ENCODE results near the gene SCO1.

The SCO1 gene

GRCh38 chr17:10743316-10744009, 46.1 kb upstream of the SCO1 start:
- no peak overlapping the region for H2AK5ac ChIP-seq (ENCODE audit: low read depth, low read length)
- H3K27ac ChIP-seq (replicated peaks; ENCODE audit: low read length) = no peak overlapping the region
- H3K36me3 ChIP-seq (replicated peaks in 1 of 2; ENCODE audit: control insufficient read depth in 2 of 2, insufficient read depth in 2 of 2, low read length in 2 of 2) = no peaks in the 10 kb centered on the region
- H3K18ac ChIP-seq (ENCODE audit: low read length) = no peak overlapping the region
- H3K4ac ChIP-seq (ENCODE audit: low read length) = no peak overlapping the region
- H2BK15ac ChIP-seq (ENCODE audit: low read length) = no peak overlapping the region
- H3K4me1 ChIP-seq (ENCODE audit: control insufficient read depth in 2 of 2, insufficient read depth in 1 of 2, low read depth in 1 of 2, low read length in 2 of 2) = peaks cover 0 to 2% of the 10 kb centered on the region in 2 donors
- H3K14ac ChIP-seq (ENCODE audit: low read length) = no peak overlapping the region
- H2AFZ ChIP-seq (ENCODE audit: low read length) = no peak overlapping the region
- no peak overlapping the region for H4K8ac ChIP-seq (ENCODE audit: low read depth, low read length)
- no peak overlapping the region for H3K23ac ChIP-seq (ENCODE audit: low read depth, low read length, poor library complexity)
- no peaks in the 10 kb centered on the region for H3K9me3 ChIP-seq (replicated peaks in 1 of 2; ENCODE audit: control insufficient read depth in 2 of 2, insufficient read depth in 1 of 2, low read depth in 1 of 2, low read length in 2 of 2)
- no peaks in the 10 kb centered on the region for H3K79me1 ChIP-seq (ENCODE audit: low read depth, low read length)
- no peak overlapping the region for H2BK12ac ChIP-seq (ENCODE audit: low read length)
- no peak overlapping the region for H3K4me3 ChIP-seq (ENCODE audit: low read length in 2 of 2)
- H3K4me2 ChIP-seq (ENCODE audit: insufficient read depth, low read length, poor library complexity, severe bottlenecking) = no peak overlapping the region
- no peak overlapping the region for H2BK5ac ChIP-seq (ENCODE audit: low read length)
- no peak for DNase-seq (ENCODE audit: low spot score)
- peaks cover 0 to 5% (median 0%) of the 10 kb centered on the region in 3 experiments for H3K27me3 ChIP-seq (ENCODE audit: control insufficient read depth in 3 of 3, insufficient read depth in 3 of 3, low read depth in 1 of 3, low read length in 3 of 3)
- WGBS, 2 donors (ENCODE audit: extremely low coverage in 2 of 2, insufficient read length in 2 of 2, insufficient replicate concordance in 1 of 2) = no CpG with 5 or more reads among the region's 8 CpGs
- H2BK120ac ChIP-seq (ENCODE audit: low read depth, low read length) = no peak overlapping the region
- no peak overlapping the region for H4K91ac ChIP-seq (ENCODE audit: low read depth, low read length, poor library complexity)
- no peak overlapping the region for H3K9ac ChIP-seq (ENCODE audit: low read depth, low read length, poor library complexity)

GRCh38 chr17:10742431-10742830, 45.1 kb upstream of the SCO1 start:
- no peak overlapping the region for H3K14ac ChIP-seq (ENCODE audit: low read length)
- no peak overlapping the region for H3K18ac ChIP-seq (ENCODE audit: low read length)
- H3K4me2 ChIP-seq (ENCODE audit: insufficient read depth, low read length, poor library complexity, severe bottlenecking) = no peak overlapping the region
- H3K9me3 ChIP-seq (replicated peaks in 1 of 2; ENCODE audit: control insufficient read depth in 2 of 2, insufficient read depth in 1 of 2, low read depth in 1 of 2, low read length in 2 of 2) = no peaks in the 10 kb centered on the region
- H2BK5ac ChIP-seq (ENCODE audit: low read length) = no peak overlapping the region
- DNase-seq (ENCODE audit: low spot score) = no peak
- H2BK15ac ChIP-seq (ENCODE audit: low read length) = no peak overlapping the region
- H3K4me1 ChIP-seq (ENCODE audit: control insufficient read depth in 2 of 2, insufficient read depth in 1 of 2, low read depth in 1 of 2, low read length in 2 of 2) = no peaks in the 10 kb centered on the region
- H3K4ac ChIP-seq (ENCODE audit: low read length) = no peak overlapping the region
- no peaks in the 10 kb centered on the region for H3K36me3 ChIP-seq (replicated peaks in 1 of 2; ENCODE audit: control insufficient read depth in 2 of 2, insufficient read depth in 2 of 2, low read length in 2 of 2)
- H2AK5ac ChIP-seq (ENCODE audit: low read depth, low read length) = no peak overlapping the region
- H3K27ac ChIP-seq (replicated peaks; ENCODE audit: low read length) = no peak overlapping the region
- H2AFZ ChIP-seq (ENCODE audit: low read length) = no peak overlapping the region
- H3K9ac ChIP-seq (ENCODE audit: low read depth, low read length, poor library complexity) = no peak overlapping the region
- no peak overlapping the region for H4K91ac ChIP-seq (ENCODE audit: low read depth, low read length, poor library complexity)
- H3K27me3 ChIP-seq (ENCODE audit: control insufficient read depth in 3 of 3, insufficient read depth in 3 of 3, low read depth in 1 of 3, low read length in 3 of 3) = peaks cover 0 to 9% (median 0%) of the 10 kb centered on the region in 3 experiments
- H3K79me1 ChIP-seq (ENCODE audit: low read depth, low read length) = no peaks in the 10 kb centered on the region
- H2BK12ac ChIP-seq (ENCODE audit: low read length) = no peak overlapping the region
- H3K23ac ChIP-seq (ENCODE audit: low read depth, low read length, poor library complexity) = no peak overlapping the region
- H4K8ac ChIP-seq (ENCODE audit: low read depth, low read length) = no peak overlapping the region
- H3K4me3 ChIP-seq (ENCODE audit: low read length in 2 of 2) = no peak overlapping the region
- WGBS, 2 donors (ENCODE audit: extremely low coverage in 2 of 2, insufficient read length in 2 of 2, insufficient replicate concordance in 1 of 2) = no CpG with 5 or more reads among the region's 6 CpGs
- no peak overlapping the region for H2BK120ac ChIP-seq (ENCODE audit: low read depth, low read length)

GRCh38 chr17:10741416-10742135, 44.2 kb upstream of the SCO1 start:
- WGBS, 2 donors (ENCODE audit: extremely low coverage in 2 of 2, insufficient read length in 2 of 2, insufficient replicate concordance in 1 of 2) = no CpG with 5 or more reads among the region's 10 CpGs
- no peak overlapping the region for H3K27ac ChIP-seq (replicated peaks; ENCODE audit: low read length)
- H3K4ac ChIP-seq (ENCODE audit: low read length) = no peak overlapping the region
- no peaks in the 10 kb centered on the region for H3K9me3 ChIP-seq (replicated peaks in 1 of 2; ENCODE audit: control insufficient read depth in 2 of 2, insufficient read depth in 1 of 2, low read depth in 1 of 2, low read length in 2 of 2)
- no peak overlapping the region for H2BK12ac ChIP-seq (ENCODE audit: low read length)
- H2BK15ac ChIP-seq (ENCODE audit: low read length) = no peak overlapping the region
- no peak overlapping the region for H3K18ac ChIP-seq (ENCODE audit: low read length)
- H3K9ac ChIP-seq (ENCODE audit: low read depth, low read length, poor library complexity) = no peak overlapping the region
- H3K14ac ChIP-seq (ENCODE audit: low read length) = no peak overlapping the region
- no peak overlapping the region for H4K8ac ChIP-seq (ENCODE audit: low read depth, low read length)
- H3K27me3 ChIP-seq (ENCODE audit: control insufficient read depth in 3 of 3, insufficient read depth in 3 of 3, low read depth in 1 of 3, low read length in 3 of 3) = peaks cover 0 to 9% (median 0%) of the 10 kb centered on the region in 3 experiments
- no peak overlapping the region for H2BK120ac ChIP-seq (ENCODE audit: low read depth, low read length)
- H3K23ac ChIP-seq (ENCODE audit: low read depth, low read length, poor library complexity) = no peak overlapping the region
- H2BK5ac ChIP-seq (ENCODE audit: low read length) = no peak overlapping the region
- no peak overlapping the region for H3K4me3 ChIP-seq (ENCODE audit: low read length in 2 of 2)
- H3K4me2 ChIP-seq (ENCODE audit: insufficient read depth, low read length, poor library complexity, severe bottlenecking) = no peak overlapping the region
- H3K4me1 ChIP-seq (ENCODE audit: control insufficient read depth in 2 of 2, insufficient read depth in 1 of 2, low read depth in 1 of 2, low read length in 2 of 2) = no peaks in the 10 kb centered on the region
- no peak overlapping the region for H4K91ac ChIP-seq (ENCODE audit: low read depth, low read length, poor library complexity)
- H2AK5ac ChIP-seq (ENCODE audit: low read depth, low read length) = no peak overlapping the region
- no peak overlapping the region for H2AFZ ChIP-seq (ENCODE audit: low read length)
- no peaks in the 10 kb centered on the region for H3K79me1 ChIP-seq (ENCODE audit: low read depth, low read length)
- no peak for DNase-seq (ENCODE audit: low spot score)
- no peaks in the 10 kb centered on the region for H3K36me3 ChIP-seq (replicated peaks in 1 of 2; ENCODE audit: control insufficient read depth in 2 of 2, insufficient read depth in 2 of 2, low read length in 2 of 2)

- H3K18ac ChIP-seq (ENCODE audit: low read length) = peak overlapping the region; percentile 3
- no peaks in the 10 kb centered on the region for H3K79me1 ChIP-seq (ENCODE audit: low read depth, low read length)
- WGBS, 2 donors (ENCODE audit: extremely low coverage in 2 of 2, insufficient read length in 2 of 2, insufficient replicate concordance in 1 of 2) = no CpG with 5 or more reads among the region's 5 CpGs
- H3K4me2 ChIP-seq (ENCODE audit: insufficient read depth, low read length, poor library complexity, severe bottlenecking) = no peak overlapping the region
- H3K4me3 ChIP-seq (ENCODE audit: low read length in 2 of 2) = no peak overlapping the region
- no peaks in the 10 kb centered on the region for H3K4me1 ChIP-seq (ENCODE audit: control insufficient read depth in 2 of 2, insufficient read depth in 1 of 2, low read depth in 1 of 2, low read length in 2 of 2)
- H3K23ac ChIP-seq (ENCODE audit: low read depth, low read length, poor library complexity) = no peak overlapping the region
- no peak overlapping the region for H2BK12ac ChIP-seq (ENCODE audit: low read length)
- no peak overlapping the region for H3K14ac ChIP-seq (ENCODE audit: low read length)
- H4K91ac ChIP-seq (ENCODE audit: low read depth, low read length, poor library complexity) = no peak overlapping the region
- no peak overlapping the region for H2BK5ac ChIP-seq (ENCODE audit: low read length)
- no peak overlapping the region for H2AFZ ChIP-seq (ENCODE audit: low read length)
- no peak overlapping the region for H3K27ac ChIP-seq (replicated peaks; ENCODE audit: low read length)
- H4K8ac ChIP-seq (ENCODE audit: low read depth, low read length) = no peak overlapping the region
- H2AK5ac ChIP-seq (ENCODE audit: low read depth, low read length) = no peak overlapping the region
- H3K4ac ChIP-seq (ENCODE audit: low read length) = no peak overlapping the region
- H2BK120ac ChIP-seq (ENCODE audit: low read depth, low read length) = no peak overlapping the region
- no peak overlapping the region for H3K9ac ChIP-seq (ENCODE audit: low read depth, low read length, poor library complexity)
- no peaks in the 10 kb centered on the region for H3K9me3 ChIP-seq (replicated peaks in 1 of 2; ENCODE audit: control insufficient read depth in 2 of 2, insufficient read depth in 1 of 2, low read depth in 1 of 2, low read length in 2 of 2)
- H2BK15ac ChIP-seq (ENCODE audit: low read length) = no peak overlapping the region
- DNase-seq (ENCODE audit: low spot score) = no peak
- no peaks in the 10 kb centered on the region for H3K36me3 ChIP-seq (replicated peaks in 1 of 2; ENCODE audit: control insufficient read depth in 2 of 2, insufficient read depth in 2 of 2, low read length in 2 of 2)
- H3K27me3 ChIP-seq (ENCODE audit: control insufficient read depth in 3 of 3, insufficient read depth in 3 of 3, low read depth in 1 of 3, low read length in 3 of 3) = peaks cover 0 to 9% (median 0%) of the 10 kb centered on the region in 3 experiments
Observed at GRCh38 chr17:10739386-10739785, 42.1 kb upstream of the SCO1 start.

All from neuronal stem cell (in vitro differentiated cells).